WTC11 (cell line): ENCODE data around the gene DIP2A. TPM values are rescaled to one million over a fixed set of nuclear protein-coding genes. Genes with fewer than 3 reads are reported as not detected.

Experiments
- ATAC-seq: fragments of 200-7000 bp; cut with Tn5 transposase; 2 replicates; pipeline ENCODE4 v1.10.0; 2021; ENCODE audit warnings: mild to moderate bottlenecking, moderate library complexity
- CTCF ChIA-PET: fragments of 300-600 bp; sonication (Branson Sonifier 250); formaldehyde crosslinking; loops from one replicate; lab custom pipeline; 2021; ENCODE audit warnings: antibody characterized with exemption; lab: Charles Lee
- POLR2A ChIA-PET: fragments of 350-600 bp; sonication (Branson Sonifier 250); formaldehyde crosslinking; loops from one replicate; lab custom pipeline; 2021; ENCODE audit warnings: antibody characterized with exemption; lab: Charles Lee
- DNase-seq: peaks from one replicate; pipeline ENCODE4 v3.0.0; 2021; ENCODE audit warnings: low spot score
- H3K27ac Mint-ChIP-seq: 2 replicates; pipeline ENCODE4 v1.8.0; 2021; ENCODE audit warnings: mixed read lengths
- H3K27me3 Mint-ChIP-seq: 2 replicates; pipeline ENCODE4 v1.8.0; 2021; ENCODE audit warnings: low read depth, mild to moderate bottlenecking, moderate library complexity, mixed read lengths
- H3K36me3 Mint-ChIP-seq: 2 replicates; pipeline ENCODE4 v1.8.0; 2021; ENCODE audit warnings: mixed read lengths
- H3K4me1 Mint-ChIP-seq: 2 replicates; pipeline ENCODE4 v1.8.0; 2022; ENCODE audit warnings: mixed read lengths
- H3K4me3 Mint-ChIP-seq: 2 replicates; pipeline ENCODE4 v1.8.0; 2021; ENCODE audit warnings: mild to moderate bottlenecking, moderate library complexity, mixed read lengths
- H3K9me3 Mint-ChIP-seq: 2 replicates; pipeline ENCODE4 v1.8.0; 2021; ENCODE audit warnings: mixed read lengths
- ATF1 ChIP-seq: sonication (generic); formaldehyde crosslinking; IDR thresholded peaks from 2 replicates; pipeline ENCODE4 v1.8.1; 2023; ENCODE audit warnings: mild to moderate bottlenecking, moderate library complexity, missing genetic modification reagents
- ELF4 ChIP-seq: sonication (generic); formaldehyde crosslinking; IDR thresholded peaks from 2 replicates; pipeline ENCODE4 v1.8.1; 2022; ENCODE audit warnings: low read depth, mild to moderate bottlenecking, moderate library complexity, missing genetic modification reagents
- EMX1 ChIP-seq: fragments of 250-450 bp; sonication (Bioruptor Pico); IDR thresholded peaks from 2 replicates; pipeline ENCODE4 v1.8.0; 2021; ENCODE audit warnings: mild to moderate bottlenecking
- HMGA2 ChIP-seq: fragments of 250-450 bp; sonication (Bioruptor Pico); IDR thresholded peaks from 2 replicates; pipeline ENCODE4 v1.4.0; 2021; ENCODE audit warnings: mild to moderate bottlenecking, moderate library complexity
- IRF2 ChIP-seq: sonication (generic); formaldehyde crosslinking; IDR thresholded peaks from 2 replicates; pipeline ENCODE4 v1.8.0; 2022; ENCODE audit warnings: low read depth, missing genetic modification reagents, borderline replicate concordance
- MAX ChIP-seq: sonication (generic); formaldehyde crosslinking; IDR thresholded peaks from 2 replicates; pipeline ENCODE4 v1.8.0; 2022; ENCODE audit warnings: mild to moderate bottlenecking, missing genetic modification reagents
- MYBL2 ChIP-seq: sonication (generic); formaldehyde crosslinking; IDR thresholded peaks from 2 replicates; pipeline ENCODE4 v1.8.1; 2023; ENCODE audit warnings: mild to moderate bottlenecking, moderate library complexity, missing genetic modification reagents
- NFATC4 ChIP-seq: fragments of 250-450 bp; sonication (Bioruptor Pico); IDR thresholded peaks from 2 replicates; pipeline ENCODE4 v1.9.0; 2021; ENCODE audit warnings: mild to moderate bottlenecking
- NFYB ChIP-seq: sonication (generic); formaldehyde crosslinking; conservative IDR thresholded peaks from 2 replicates; pipeline ENCODE4 v1.8.0; 2022; ENCODE audit warnings: low read depth, missing genetic modification reagents
- NR3C1 ChIP-seq: sonication (generic); formaldehyde crosslinking; conservative IDR thresholded peaks from 2 replicates; pipeline ENCODE4 v1.8.1; 2023; ENCODE audit warnings: low read depth, mild to moderate bottlenecking, missing genetic modification reagents
- OVOL2 ChIP-seq: fragments of 250-450 bp; sonication (Bioruptor Pico); IDR thresholded peaks from 2 replicates; pipeline ENCODE4 v1.9.0; 2021; ENCODE audit warnings: mild to moderate bottlenecking, borderline replicate concordance
- RELA ChIP-seq: sonication (generic); formaldehyde crosslinking; IDR thresholded peaks from 2 replicates; pipeline ENCODE4 v1.8.1; 2022; ENCODE audit warnings: missing genetic modification reagents, mild to moderate bottlenecking, borderline replicate concordance
- RORB ChIP-seq: fragments of 250-450 bp; sonication (Bioruptor Pico); IDR thresholded peaks from 2 replicates; pipeline ENCODE4 v1.9.0; 2021; ENCODE audit warnings: mild to moderate bottlenecking
- SMAD3 ChIP-seq: sonication (generic); formaldehyde crosslinking; IDR thresholded peaks from 2 replicates; pipeline ENCODE4 v1.8.0; 2022; ENCODE audit warnings: missing genetic modification reagents, mild to moderate bottlenecking, borderline replicate concordance
- SP1 ChIP-seq: sonication (generic); formaldehyde crosslinking; conservative IDR thresholded peaks from 2 replicates; pipeline ENCODE4 v1.8.1; 2022; ENCODE audit warnings: missing genetic modification reagents
- TCF7 ChIP-seq: sonication (generic); formaldehyde crosslinking; IDR thresholded peaks from 2 replicates; pipeline ENCODE4 v1.8.0; 2022; ENCODE audit warnings: mild to moderate bottlenecking, low read depth, missing genetic modification reagents, moderate library complexity
- TEAD1 ChIP-seq: sonication (generic); formaldehyde crosslinking; IDR thresholded peaks from 2 replicates; pipeline ENCODE4 v1.8.0; 2022; ENCODE audit warnings: mild to moderate bottlenecking, missing genetic modification reagents
- TP53 ChIP-seq: sonication (generic); formaldehyde crosslinking; IDR thresholded peaks from 2 replicates; pipeline ENCODE4 v1.8.1; 2023; ENCODE audit warnings: mild to moderate bottlenecking, missing genetic modification reagents
- USF1 ChIP-seq: sonication (generic); formaldehyde crosslinking; IDR thresholded peaks from 2 replicates; pipeline ENCODE4 v1.8.0; 2022; ENCODE audit warnings: mild to moderate bottlenecking, missing genetic modification reagents
- ZBTB21 ChIP-seq: sonication (generic); formaldehyde crosslinking; IDR thresholded peaks from 2 replicates; pipeline ENCODE4 v1.8.1; 2023; ENCODE audit warnings: mild to moderate bottlenecking, missing genetic modification reagents, borderline replicate concordance
- ZBTB43 ChIP-seq: sonication (generic); formaldehyde crosslinking; IDR thresholded peaks from 2 replicates; pipeline ENCODE4 v1.8.1; 2023; ENCODE audit warnings: mild to moderate bottlenecking, missing genetic modification reagents
- ZNF396 ChIP-seq: fragments of 250-450 bp; sonication (Bioruptor Pico); IDR thresholded peaks from 2 replicates; pipeline ENCODE4 v1.8.0; 2021; ENCODE audit warnings: mild to moderate bottlenecking, moderate library complexity, borderline replicate concordance
- ZNF423 ChIP-seq: fragments of 250-450 bp; sonication (Bioruptor Pico); IDR thresholded peaks from 2 replicates; pipeline ENCODE4 v2.1.2; 2022; ENCODE audit warnings: mild to moderate bottlenecking, moderate library complexity
- ZSCAN18 ChIP-seq: fragments of 250-450 bp; sonication (Bioruptor Pico); IDR thresholded peaks from 2 replicates; pipeline ENCODE4 v2.1.2; 2022; ENCODE audit warnings: mild to moderate bottlenecking, moderate library complexity
- total RNA-seq: library from RNA; stranded (reverse); gene quantifications from 3 replicates; pipeline ENCODE4 v1.2.3, GENCODE V29; 2021

DIP2A gene
- total RNA-seq, 1 experiment from 2014 or later: 39.4 TPM

GRCh38 chr21:46421191-46421750, 37.4 kb upstream of the DIP2A start:
- H3K36me3 Mint-ChIP-seq: peaks cover 18% of the 10 kb centered on the region

GRCh38 chr21:46421756-46422555, 36.7 kb upstream of the DIP2A start:
- no peaks in the 10 kb centered on the region; the same call in 1 of the 2 replicates for H3K27me3 Mint-ChIP-seq
- H3K4me3 Mint-ChIP-seq: no peak overlapping the region
- peak overlapping the region; percentile 87 for H3K27ac Mint-ChIP-seq
- CTCF ChIA-PET: no interaction called here
- no peak for DNase-seq
- H3K36me3 Mint-ChIP-seq: peaks cover 17% of the 10 kb centered on the region; the same call in 1 of the 2 replicates
- TF ChIP-seq ZBTB21 (CRISPR knock-in tag): no peak
- no peak for TF ChIP-seq ZNF423 (CRISPR knock-in tag)
- no peak for TF ChIP-seq USF1 (CRISPR knock-in tag)
- TF ChIP-seq MAX: no peak
- TF ChIP-seq NR3C1 (CRISPR knock-in tag): no peak
- no peak for TF ChIP-seq HMGA2 (CRISPR knock-in tag)
- no peak for TF ChIP-seq NFATC4
- TF ChIP-seq SMAD3 (CRISPR knock-in tag): no peak
- TF ChIP-seq IRF2 (CRISPR knock-in tag): no peak
- no peak for TF ChIP-seq TCF7 (CRISPR knock-in tag)
- no peak for TF ChIP-seq EMX1 (CRISPR knock-in tag)
- TF ChIP-seq ZNF396 (CRISPR knock-in tag): no peak
- TF ChIP-seq, all 79 proteins: peak for 0
- no peak for ATAC-seq
- peaks cover 39% of the 10 kb centered on the region for H3K4me1 Mint-ChIP-seq
- no peaks in the 10 kb centered on the region for H3K9me3 Mint-ChIP-seq
- POLR2A ChIA-PET: interaction anchor here (0.6 kb wide), 1 partner anchor 121 kb away, joined by 3 read pairs; no protein-coding TSS in a partner anchor

More at GRCh38 chr21:46421191-46421750, 37.4 kb upstream of the DIP2A start:
- peaks cover 39% of the 10 kb centered on the region for H3K4me1 Mint-ChIP-seq
- POLR2A ChIA-PET: interaction anchor here (0.6 kb wide), 1 partner anchor 121 kb away, joined by 3 read pairs; no protein-coding TSS in a partner anchor
- H3K4me3 Mint-ChIP-seq: no peak overlapping the region
- DNase-seq (no peak), ATAC-seq (no peak)
- H3K27ac Mint-ChIP-seq: no peak overlapping the region; the same call in 1 of the 2 replicates
- CTCF ChIA-PET: no interaction called here
- H3K9me3 Mint-ChIP-seq: no peaks in the 10 kb centered on the region
- TF ChIP-seq RORB: no peak
- no peak for TF ChIP-seq ZBTB43
- no peak for TF ChIP-seq NFYB (CRISPR knock-in tag)
- TF ChIP-seq ATF1 (CRISPR knock-in tag): no peak
- TF ChIP-seq SP1 (CRISPR knock-in tag): no peak
- TF ChIP-seq SMAD3 (CRISPR knock-in tag): no peak
- TF ChIP-seq TEAD1 (CRISPR knock-in tag): no peak
- TF ChIP-seq OVOL2: no peak
- no peak for TF ChIP-seq RELA
- TF ChIP-seq TP53: no peak
- TF ChIP-seq ZSCAN18 (CRISPR knock-in tag): no peak
- TF ChIP-seq MYBL2 (CRISPR knock-in tag): no peak
- TF ChIP-seq ELF4: no peak
- no peaks in the 10 kb centered on the region; the same call in 1 of the 2 replicates for H3K27me3 Mint-ChIP-seq
